Stimulated activated CD8-positive, alpha-beta memory T cell treated with anti-CD3 and anti-CD28 coated beads, Interleukin-12 subunit alpha, Interleukin-12 subunit beta, amount 100 ng/mL, for 4 hours (primary cell): ENCODE results near the gene NCOA5.

Experiments
- DNase-seq: peaks from one replicate; pipeline ENCODE4 v3.0.0-alpha.2; 2020; ENCODE audit warnings: low read depth

Gene NCOA5

DNA sequence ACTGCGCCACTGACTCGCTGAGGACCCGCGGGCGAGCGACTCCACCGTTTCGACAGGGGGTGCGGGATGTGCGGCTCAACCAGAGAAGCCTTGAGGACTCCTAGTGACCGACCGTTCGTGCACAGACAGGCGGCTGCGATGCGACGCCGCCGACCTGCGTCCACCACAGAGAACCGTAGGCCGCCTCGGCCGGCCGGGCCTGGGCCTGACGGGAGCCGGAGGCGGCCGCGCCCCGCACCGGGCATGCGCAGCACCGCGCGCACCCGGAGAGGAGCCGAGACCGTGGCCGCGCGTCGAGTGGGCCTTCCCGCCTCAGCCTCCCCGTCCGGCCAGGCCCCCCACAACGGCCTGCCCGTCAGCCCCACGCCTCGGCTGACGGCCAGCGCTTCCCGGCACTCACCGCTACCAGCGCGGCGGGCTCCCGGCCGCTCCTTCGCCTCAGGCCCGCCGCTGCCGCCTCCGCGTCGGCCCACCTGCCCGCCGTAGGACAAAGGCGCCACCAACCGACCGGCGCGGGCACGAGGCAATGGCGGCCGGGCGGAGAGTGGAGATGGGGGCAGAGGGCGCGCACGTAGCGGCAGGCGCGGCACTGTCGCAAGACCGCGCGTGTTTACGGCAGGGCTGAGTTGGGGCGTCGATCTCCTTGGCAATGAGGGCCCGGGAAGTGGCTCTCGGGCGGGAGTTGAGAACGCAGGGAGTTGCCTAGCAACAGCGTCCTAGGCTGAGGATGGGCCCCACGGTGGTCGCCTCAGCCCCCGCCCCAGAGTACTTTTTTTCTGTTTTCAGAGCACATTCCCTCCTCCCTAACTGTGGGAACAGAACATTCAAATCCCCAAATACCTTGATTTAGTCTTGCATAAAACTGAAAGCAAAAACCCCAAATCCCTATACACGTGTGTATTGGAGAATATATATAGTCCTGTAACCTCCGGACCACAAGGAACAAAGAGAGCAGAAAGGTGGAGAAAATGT, at the start of gene NCOA5:
NCOA5 (minus strand) TSS at position 546 of the 972 bp plus-strand sequence. CDS start 10,538 bp downstream, outside the sequence.
- peak; percentile 93 for DNase-seq

DNA sequence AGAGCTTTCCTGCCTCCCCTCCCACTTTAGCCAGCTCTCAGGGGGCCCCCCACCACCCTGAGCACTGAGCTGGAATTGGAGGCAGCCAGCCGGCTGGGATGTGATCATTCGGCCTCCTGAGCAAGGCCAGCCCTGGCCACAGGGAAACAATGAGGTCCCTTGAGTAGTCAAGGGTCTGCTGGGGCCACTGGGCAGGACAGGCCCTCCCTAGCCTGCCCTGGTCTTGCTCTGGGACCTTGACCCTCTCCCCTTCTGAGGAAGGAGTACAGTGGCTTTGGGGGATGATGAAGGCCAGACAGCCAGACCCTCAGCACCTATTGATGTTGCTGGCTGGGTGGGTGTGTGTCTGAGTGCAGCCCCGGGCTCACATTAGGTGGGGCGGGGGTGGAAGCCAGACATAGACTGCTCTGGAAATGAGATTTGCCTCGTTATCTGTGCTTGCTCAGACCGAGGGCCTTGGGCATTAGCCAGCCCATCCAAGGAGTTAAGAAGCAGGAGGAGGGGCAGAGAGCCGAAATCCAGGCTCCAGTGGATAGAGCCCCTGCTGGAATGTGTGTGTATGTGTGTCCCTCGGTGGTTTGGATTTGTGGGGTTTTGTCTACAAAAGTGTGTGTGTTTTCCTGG, 49.6 kb upstream of the NCOA5 start:
- DNase-seq: no peak

DNA sequence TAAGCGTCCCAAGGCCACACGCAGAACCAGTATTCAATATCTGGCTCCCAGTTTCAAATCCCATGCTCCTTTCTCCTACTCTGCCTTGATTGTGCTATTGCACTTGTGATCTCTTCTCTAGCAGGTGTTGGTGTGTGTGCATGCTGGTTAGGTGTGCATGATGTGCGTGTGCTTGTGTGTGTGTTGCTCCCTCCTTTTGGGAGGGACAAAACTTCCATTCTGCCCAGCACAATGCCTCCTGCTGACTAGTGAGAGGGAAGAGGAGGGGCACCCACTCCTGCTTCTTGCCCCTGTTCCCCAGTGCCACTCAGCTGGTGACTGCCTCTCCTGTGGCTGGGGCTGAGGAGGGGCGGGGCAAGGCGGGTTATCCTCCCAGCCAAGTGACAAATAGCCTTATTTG, 48.1 kb upstream of the NCOA5 start:
- no peak for DNase-seq

DNA sequence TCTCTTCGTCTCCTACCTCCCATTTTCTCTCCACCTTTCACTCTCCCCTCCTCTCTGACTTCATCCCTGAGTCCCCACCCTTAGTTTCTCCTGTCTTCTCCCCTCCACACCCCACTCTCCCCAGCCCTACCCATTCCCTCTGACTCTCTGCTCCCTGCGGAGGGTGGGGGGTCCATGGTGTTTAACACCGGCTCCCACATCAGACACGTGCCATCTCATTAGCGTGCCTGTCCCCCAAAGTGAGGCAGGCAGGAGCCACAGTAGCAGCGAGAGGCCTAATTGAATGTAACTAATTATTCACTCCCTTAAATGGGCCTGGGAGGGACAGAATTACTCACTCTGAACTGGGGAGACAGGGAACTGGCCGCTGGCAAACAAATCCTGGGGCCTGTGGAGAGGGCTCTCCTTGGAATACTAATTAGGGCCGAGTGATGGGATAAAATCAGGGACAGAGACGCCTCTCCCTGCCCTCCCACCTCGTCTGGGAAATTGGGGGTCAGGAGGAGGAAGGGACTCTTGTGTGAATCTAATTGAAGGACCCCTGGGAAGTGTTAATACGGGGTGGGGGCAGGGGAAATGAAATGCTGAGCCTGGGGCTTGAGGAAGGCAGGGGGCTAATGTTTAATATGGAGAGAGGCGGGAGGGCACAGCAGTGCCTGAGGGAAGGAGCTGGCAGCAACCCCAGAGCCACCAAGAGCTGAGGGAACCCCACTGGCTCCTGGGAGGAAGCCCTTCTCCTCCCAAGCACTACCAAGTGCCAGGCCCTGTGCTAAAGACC, 46.3 kb upstream of the NCOA5 start:
- DNase-seq: no peak

DNA sequence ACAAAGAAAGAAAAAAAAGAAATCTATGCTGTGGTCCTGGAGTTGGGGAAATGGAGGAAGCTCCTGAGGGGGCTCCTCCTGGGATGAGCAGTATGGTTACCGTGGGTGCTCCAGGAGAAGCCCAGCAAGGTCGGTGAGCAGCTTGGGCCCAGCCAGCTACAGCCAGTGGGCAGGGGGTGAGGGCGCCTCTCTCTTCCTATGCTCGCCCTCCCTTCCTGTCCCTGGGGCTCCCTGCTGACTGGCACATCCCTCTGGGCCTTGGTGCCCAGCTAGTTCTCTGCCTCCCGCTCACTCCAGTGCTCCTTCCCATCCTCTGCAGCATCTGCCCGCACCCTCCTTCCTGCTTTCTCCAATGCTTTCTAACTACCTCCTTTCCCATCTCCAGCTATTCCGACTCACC, 45.0 kb upstream of the NCOA5 start:
- no peak for DNase-seq

DNA sequence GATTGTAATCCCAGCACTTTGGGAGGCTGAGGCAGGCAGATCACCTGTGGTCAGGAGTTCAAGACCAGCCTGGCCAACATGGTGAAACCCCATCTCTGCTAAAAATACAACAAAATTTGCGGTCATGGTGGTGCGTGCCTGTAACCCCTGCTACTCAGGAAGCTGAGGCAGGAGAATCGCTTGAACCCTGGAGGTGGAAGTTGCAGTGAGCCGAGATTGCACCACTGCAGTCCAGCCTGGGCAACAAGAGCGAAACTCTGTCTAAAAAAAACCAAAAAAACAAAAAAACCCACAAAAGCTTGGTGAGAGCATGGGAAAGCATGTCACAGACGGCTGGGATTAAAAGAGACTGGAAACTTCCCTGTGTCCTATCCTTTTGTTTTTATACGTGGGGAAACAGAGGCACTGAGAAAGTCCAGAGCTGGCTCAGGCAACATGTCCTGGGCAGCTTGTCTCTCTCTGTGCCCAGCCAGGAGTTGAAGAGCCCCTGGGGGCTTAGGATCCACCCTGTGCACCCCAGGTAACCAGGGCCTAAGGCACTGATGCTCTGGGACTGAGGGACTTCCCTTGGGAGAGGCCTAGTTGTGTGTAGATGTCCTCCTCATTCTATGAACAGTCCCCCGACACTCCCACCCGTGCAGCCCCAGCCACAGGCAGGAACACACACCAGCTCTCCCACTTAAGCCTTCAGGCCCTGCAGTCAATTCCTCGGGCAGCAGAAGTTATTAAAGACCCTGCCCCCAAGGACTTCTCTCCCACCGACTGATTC, 44.3 kb upstream of the NCOA5 start:
- no peak for DNase-seq

DNA sequence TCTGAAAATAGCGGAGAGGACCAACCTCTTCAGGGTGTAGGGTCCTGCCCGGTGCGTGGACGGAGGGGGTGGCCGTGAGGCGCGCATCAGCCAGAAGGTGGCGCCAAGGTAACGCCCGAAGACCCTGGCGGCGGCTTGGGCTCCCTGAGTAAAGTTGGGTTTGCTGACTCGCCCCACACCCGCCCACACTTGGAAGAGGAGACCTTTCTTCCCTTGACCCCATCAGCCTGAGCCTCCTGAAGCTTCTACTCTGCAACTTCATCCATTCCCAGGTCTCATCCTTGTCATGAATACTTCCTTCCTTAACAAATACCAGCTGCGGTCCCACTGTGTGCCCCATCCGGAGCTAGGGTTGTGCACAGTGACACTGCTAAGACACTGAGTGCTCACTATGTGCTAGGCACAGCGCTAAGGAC, 43.0 kb upstream of the NCOA5 start:
- peak; percentile 18 for DNase-seq

DNA sequence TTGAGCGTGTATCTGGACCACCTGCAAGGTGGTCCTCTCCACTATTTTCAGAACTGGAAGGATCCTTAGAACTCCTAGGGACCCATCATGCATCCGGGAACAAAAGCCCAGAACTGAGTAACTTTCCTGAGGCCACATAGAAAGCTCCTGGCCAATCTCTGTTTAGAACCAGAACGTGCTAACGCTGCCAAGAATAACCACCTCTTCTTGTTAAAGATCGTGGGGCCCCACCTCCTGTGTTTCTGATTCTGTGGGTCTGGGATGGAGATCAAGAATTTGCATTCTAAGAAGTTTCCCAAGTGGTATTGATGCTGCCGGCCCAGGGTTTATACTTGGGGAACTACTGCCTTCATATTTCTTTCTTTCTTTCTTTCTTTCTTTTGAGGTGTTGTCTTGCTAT, 41.6 kb upstream of the NCOA5 start:
- no peak for DNase-seq

DNA sequence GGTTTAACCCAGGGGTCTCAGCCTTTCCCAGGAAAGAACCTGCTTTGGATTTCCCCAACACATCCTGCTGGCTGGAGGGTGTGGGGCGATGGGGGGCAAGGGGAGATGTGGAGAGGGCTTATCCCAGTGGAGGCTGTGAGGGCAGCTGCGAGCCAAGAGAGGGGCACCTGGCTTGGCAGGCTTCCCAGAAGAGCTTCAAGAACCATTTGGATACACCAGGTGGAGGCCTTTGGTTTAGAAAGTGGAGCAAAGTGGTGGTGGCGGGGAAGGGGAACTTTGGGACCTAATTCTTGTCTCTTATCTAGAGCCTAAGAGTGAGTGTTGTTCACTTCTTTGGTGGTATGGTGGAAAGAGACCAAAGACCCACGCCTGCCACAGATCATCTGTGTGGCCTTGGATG, 40.8 kb upstream of the NCOA5 start:
- no peak for DNase-seq

DNA sequence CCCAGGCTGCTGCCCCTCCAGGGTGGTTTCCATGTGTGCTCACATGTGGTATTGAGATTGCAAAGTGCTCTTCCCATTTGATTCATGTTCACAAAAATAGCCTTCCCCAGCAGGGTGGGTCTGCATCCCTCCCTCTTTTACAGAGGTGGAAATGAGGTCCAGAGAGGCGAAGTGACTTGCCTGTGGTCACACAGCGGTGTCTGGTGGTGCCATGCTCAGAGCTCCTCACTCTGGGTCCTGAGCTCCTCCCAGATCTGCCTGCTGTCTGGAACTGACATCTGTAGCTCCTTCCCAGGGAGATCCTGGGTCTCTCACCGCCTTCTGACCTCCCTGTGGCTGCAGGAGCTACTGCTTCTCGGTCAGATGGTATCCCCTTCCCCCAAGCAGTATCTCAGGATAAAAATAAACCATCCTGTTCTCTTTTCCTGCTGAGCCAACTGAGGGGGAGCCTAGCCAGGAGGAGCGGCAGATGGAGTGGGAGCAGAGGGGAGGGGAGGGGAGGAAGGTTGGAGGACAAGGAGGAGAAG, 40.3 kb upstream of the NCOA5 start:
- DNase-seq: no peak

DNA sequence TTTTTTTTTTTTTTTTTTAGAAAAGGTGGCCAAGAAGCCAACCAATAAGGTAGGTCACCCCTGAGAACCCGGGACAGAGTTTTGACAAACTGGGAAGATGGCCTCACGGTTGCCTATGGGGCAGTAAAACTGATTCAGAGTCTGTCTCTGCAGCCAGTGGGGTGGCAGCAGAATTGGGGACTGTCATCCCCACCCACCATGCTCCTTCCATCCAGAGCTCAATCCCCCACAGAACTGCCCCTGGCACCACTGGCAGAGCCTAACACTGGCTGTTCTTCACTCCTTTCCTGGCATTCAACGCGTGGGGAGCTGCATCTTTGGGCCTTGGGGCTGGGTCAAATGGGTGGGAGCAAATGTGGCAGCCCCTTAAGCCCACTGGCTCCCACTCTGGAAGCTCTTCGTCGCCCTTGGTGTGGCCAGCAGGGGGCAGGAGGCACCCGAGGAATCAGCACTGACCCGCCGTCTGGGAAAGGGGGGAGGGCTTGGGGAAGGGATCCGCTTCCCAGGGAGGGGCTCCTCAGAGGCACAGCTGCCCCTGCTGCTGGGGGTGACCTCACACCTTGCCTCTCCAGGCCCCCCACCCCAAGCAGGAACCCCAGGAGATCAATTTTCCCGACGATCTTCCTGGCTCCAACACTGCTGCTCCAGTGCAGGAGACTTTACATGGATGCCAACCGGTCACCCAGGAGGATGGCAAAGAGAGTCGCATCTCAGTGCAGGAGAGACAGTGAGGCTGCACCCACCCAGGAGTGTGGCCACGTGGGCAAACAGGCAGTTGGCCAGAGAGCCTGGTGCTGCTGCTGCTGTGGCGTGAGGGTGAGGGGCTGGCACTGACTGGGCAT, 38.8 kb upstream of the NCOA5 start:
- no peak for DNase-seq

DNA sequence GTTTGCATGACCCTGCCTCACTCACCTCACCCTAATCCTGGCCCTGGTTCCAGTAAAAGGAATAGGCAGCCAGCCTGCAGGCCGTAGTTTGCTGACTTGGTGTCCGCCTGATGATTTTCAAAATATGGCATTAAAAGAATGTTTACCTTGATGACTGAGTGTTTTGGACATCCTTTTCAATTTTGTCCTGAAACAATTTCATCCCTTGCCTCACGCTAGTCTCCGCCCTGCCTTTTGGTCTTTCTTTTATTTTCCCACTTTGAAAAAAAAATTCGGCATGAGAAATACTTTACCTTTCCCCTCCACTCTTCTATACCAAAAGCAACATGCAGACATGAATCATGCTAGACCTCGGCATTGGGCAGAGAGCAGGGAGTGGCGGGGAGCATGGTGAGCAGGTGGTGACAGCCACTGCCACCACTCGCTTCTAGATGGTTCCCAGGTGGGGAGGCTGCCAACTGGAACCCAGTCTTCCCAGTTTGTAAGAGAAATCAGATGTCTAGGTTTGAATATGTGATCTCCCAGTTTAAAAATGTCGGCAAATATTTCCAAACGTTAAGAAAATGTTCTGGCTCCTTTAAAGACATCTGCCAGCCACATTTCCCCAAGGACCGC, 37.7 kb upstream of the NCOA5 start:
- DNase-seq: no peak

DNA sequence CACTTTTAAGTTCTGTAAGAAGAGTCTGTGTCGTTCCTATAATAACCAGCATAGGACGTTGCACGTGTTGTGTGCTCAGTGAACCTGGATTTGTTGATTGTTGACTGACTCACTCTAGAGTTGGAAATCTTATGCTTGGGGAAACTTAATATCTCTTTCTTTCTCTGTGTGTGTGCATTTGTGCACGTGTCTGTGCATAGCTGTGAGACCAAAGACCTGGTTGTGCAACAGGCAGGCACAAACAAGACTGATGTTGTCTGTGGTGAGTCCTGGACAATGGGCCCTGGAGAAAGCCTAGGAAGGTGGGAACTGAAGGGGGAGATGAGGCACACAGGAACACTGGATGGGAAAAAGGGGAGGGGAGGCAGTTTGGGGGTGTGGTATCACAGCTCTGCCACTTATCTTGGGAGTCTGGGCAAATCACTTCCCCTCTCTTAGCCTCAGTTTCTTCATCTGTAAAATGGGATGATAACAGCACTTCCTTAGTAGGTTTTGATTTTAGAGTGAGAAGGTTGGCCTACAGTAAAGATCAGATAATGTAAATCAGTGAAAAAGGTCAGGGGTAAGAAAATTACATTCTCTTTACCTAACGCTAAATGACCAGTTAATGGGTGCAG, 36.8 kb upstream of the NCOA5 start:
- DNase-seq: no peak

DNA sequence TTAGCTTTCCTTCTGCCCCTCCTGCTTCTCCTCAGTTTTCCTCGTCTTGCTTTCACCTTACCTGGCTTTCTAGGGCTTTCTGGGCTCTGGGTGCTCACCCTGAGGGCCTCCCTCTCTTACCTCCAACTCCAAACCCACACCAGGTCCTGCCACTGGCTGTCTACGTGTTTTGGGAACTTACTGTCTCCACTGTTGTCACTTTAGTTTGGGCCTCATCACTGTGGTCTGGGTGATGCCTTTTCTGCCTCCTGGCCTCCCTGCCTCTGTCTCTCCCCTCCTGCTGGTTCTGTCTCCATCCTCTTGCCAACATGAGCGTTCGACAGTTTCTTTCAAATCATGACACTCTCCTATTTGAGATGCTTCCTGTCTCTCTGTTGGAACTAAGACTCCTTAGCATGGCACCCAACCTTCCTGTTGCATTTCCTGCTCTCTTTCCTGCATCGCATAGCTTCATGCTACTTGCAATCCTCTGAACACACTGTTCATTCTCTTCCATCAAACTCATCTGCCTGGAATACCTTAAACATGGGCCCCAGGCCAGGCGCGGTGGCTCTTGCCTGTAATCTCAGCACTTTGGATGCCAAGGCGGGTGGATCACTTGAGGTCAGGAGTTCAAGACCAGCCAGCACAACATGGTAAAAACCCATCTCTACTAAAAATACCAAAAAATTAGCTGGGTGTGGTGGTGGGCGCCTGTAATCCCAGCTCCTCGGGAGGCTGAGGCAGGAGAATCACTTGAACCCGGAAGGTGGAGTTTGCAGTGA, 33.9 kb upstream of the NCOA5 start:
- no peak for DNase-seq

DNA sequence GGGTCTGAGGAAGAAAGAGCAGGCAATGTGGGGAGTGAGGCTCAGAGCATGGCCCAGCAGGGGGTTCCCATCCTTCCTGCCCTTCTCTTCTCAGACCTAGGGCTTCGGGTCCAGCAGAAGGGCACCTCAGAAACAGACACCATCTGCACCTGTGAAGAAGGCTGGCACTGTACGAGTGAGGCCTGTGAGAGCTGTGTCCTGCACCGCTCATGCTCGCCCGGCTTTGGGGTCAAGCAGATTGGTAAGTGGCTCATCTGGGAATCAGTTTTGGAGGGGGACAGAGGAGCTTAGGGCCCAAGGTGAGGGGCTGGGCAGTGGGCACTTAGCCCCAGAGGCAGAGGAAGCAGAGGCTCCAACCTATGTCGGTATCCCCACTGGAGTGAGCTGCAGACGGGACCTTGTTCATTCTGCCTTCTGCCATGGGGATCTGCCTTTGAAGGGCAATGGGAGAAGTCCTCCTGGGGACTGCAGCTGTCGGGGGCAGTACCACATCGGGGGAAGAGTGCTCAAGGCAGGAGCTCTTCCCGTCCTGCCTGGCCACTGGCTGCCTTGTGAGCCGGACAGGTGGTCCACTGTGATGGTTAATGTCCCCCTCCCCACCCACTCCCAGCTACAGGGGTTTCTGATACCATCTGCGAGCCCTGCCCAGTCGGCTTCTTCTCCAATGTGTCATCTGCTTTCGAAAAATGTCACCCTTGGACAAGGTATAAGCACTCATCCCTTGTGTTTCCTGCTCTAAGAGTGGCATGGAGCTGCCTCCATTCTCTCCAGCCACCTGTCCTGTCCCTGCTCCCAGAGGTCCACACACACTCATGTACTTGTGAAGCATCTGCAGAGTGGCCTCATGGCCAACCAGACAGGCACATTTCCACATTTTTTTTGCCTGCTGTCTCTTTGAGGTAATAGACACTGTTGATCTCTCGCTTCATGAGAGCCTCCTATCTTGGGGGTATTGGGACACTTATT, 33.0 kb upstream of the NCOA5 start:
- no peak for DNase-seq

DNA sequence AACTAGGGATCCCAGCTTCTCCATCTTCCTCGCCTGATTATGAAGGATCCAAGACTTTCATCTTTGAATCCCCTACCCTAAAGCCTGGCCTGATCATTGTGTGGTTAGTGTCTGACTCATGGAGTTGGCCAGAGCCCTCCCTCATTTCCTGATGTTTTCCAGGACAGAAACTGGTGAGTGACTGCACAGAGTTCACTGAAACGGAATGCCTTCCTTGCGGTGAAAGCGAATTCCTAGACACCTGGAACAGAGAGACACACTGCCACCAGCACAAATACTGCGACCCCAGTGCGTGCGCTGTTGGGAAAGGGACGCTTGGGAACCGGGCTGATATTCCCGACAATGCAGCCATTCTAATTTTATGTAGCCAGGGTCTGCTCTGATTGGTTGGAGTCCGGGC, 32.3 kb upstream of the NCOA5 start:
- no peak for DNase-seq

DNA sequence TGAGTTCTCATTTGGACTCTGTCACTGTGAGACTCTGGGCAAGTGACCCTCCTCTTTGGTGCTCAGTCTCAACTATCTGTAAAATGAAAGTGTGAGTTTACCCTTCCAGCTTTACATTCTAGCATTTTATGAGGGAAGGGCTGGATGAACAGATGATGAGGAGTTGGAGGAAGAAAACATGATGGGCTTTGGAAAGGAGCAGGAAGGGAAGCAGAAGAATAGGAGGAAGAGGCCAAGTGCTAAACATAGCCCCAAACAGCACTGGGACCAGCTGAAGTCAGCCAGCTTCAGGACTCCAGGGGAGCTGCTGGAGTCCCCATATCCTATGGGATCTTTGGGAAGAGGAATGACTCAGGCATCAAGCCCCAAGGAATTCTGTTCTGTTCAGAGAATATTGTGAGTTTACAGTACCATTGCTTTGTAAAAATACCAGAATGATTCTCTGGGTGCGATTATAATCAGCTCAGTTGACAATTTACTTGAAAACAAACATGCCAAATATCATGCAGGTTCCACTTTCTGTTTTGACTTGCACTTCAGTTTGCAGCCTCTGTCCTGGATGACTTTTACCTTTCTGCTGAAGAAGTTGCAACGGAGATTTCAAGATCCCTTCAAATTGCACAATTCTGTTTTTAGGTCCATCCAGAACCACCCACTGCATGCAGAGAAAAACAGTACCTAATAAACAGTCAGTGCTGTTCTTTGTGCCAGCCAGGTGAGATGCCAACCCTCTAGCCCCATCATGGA, 31.6 kb upstream of the NCOA5 start:
- no peak for DNase-seq
